ENCODE data around the gene HHIPL1.

Gene HHIPL1

DNA sequence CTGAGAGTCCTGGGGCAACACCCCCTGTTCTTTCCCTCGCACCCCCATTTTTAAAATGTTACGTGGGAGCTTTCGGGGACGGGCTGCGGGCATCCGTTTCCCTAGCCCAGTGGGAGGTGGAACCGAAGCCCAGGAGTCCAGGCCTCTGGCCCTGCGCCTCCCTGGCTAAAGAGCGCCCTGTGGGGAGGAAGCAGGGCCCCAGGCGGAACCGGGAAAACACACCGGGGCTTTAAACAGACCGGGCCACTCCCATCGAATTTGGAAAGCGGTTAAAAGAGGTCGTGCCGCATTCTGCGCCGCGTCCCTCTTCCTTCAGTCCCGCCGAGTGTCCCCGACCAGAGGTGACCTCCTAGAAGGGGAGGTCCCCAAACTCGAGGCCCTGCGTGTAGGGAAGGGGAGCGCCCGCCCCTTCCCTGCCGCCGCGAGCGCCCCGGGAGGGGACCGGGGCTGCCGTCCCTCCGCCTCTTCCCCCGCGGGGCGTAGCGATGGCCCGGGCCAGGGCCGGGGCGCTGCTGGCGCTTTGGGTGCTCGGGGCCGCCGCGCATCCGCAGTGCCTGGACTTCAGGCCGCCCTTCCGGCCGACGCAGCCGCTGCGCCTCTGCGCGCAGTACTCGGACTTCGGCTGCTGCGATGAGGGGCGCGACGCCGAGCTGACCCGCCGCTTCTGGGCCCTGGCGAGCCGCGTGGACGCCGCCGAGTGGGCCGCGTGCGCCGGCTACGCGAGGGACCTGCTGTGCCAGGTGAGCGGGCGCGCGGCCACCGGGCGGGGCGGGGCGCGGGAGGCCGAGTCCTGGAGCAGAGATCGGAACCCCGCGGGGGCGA lies at the start of gene HHIPL1:
HHIPL1 (plus strand) TSS at position 407 of the 822 bp plus-strand sequence; CDS start at position 486, 79 bp downstream.
- DNase-seq: no peak

DNA sequence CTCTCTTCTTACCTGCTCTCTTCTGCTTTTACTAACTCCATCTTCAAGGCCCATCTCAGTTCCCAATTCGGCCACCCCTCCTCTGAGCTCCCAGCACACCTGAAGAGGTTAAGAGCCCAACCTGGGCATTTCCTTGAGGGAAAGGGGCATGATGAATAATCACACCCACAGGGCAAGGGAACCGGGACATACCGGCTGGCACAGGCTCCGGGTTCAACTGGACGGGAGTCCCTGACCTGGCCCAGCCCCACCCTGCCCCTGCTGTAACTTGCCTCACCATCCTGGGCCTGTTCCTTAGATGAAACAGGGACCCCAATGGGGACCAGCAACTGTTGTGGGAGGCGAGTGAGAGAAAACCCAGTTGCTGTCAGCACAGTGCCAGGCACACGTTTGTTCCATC lies 49.4 kb upstream of the HHIPL1 start:
- DNase-seq: no peak

DNA sequence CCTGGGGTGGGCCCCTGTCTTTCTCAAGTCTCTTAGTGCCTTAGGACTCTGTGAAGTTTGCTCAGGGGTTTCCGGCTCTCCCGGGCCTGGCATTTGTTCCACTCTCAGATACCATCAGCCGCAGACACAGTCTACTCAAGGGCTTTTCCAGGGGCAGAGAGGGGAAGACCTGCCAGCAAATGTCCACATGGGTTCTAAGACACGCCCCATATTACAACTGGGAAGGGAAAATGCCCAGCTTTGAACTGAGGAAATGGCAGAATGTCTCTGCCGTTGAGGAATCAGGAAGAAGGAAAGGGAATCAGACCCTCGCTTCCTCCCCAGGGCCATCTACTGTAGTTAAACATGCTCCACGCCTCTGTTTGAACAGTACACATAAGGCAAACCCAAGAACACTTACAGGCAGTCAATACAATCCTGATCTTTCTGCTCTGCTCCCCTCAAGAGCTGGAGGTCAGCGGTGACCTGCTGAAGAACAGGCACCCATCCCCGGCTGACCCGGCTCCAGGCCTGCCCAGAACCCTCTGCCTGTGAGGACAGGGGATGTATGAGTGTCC lies 48.8 kb upstream of the HHIPL1 start:
- DNase-seq: no peak

GRCh38 chr14:99596772-99597171 lies 48.2 kb upstream of the HHIPL1 start:
- no peak for DNase-seq

GRCh38 chr14:99597911-99598600 lies 46.9 kb upstream of the HHIPL1 start:
- DNase-seq: no peak

- DNase-seq: no peak
These were observed 46.2 kb upstream of the HHIPL1 start for GRCh38 chr14:99598774-99599173.

DNA sequence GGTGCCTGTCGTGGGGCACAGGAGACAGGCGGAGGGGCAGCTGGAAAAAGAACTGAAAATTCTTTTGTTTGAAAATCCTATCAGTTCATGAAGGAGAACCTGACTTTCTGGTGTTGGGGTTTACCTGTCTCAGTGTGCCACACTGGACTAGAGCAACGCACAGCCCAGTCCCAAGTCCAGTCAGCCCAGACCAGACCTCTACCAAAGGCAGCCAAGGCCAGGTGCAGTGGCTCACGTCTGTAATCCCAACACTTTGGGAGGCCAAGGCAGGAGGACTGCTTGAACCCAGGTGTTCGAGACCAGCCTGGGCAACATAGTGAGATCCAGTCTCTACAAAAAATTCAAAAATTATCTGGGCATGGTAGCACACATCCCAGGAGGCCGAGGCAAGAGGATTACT lies 45.5 kb upstream of the HHIPL1 start:
- DNase-seq: no peak

- DNase-seq: no peak
These were observed 44.6 kb upstream of the HHIPL1 start for GRCh38 chr14:99600232-99600888.

- no peak for DNase-seq
These were observed 43.5 kb upstream of the HHIPL1 start for GRCh38 chr14:99601361-99601831.

GRCh38 chr14:99602054-99602787 lies 42.7 kb upstream of the HHIPL1 start:
- no peak for DNase-seq

GRCh38 chr14:99602788-99603415 lies 42.0 kb upstream of the HHIPL1 start:
- no peak for DNase-seq

- DNase-seq: peak; percentile 37 to 51
These were observed 41.3 kb upstream of the HHIPL1 start, which contains the start of gene CCDC85C for GRCh38 chr14:99603471-99604277. Gene CCDC85C, minus strand, starts transcription at chr14:99604207. Its CDS starts 248 bp downstream, at chr14:99603959.

- DNase-seq: peak; percentile 95 to 97
These were observed 40.6 kb upstream of the HHIPL1 start for GRCh38 chr14:99604278-99604765.

DNA sequence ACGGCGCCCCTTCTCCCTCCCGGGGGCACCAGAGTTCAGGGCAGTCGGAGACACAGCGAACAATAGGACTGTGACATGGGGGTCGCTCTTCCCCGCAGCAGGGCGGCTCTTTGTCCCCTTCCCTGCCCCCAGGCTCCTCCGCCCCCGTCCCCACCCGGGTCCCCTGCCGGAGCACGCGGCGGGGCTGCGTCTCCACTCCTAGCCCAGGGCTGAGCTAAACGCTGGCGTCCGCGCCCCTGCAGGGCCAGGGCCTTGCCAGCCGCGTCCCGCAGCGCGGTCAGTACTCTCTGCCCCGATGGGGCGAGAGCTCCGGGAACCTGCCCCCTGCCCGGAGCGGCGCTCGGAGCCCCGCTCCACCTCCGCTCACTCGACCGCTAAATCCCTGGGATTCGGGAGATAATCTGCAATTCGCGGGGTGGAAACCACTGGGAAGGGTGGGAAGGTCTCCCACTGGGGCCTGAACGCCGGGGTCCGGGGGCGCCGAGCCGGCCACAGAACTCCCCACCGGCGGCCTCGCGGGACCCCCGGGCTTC lies 40.1 kb upstream of the HHIPL1 start:
- DNase-seq: peak in 1 of 2 donors; percentile 17

DNA sequence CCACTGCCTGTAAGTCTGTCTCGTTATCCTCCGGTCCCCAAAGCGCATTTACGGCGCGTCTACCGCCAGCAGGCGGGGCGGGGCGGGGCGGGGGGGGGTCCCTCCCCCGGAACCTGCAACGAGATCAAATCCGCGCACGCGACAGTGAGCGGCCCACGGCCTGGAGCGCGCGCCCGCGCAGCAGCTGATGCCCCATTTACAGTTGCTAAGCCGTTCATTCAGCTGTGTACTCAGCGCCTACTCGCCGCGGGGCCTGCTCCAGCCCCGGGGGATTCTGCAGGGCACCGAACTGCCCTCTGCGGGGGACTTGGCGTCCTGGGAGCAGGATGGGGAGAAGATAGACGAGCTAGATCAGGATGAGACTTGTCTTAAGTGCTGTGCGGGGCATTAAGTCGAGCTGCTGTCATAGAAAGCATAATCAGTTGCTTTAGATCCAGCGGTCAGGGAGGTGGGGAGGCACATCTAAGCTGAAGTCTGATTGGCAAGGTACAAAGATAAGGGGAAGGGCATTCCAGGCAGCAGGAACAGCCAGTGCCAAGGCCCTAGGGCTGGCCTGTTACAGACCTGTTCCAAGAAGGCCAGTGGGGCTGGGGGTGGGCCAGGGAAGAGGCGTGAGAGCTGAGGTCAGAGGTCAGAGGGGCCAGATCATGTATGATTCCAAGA lies 39.5 kb upstream of the HHIPL1 start:
- DNase-seq: peak; percentile 84 to 86

DNA sequence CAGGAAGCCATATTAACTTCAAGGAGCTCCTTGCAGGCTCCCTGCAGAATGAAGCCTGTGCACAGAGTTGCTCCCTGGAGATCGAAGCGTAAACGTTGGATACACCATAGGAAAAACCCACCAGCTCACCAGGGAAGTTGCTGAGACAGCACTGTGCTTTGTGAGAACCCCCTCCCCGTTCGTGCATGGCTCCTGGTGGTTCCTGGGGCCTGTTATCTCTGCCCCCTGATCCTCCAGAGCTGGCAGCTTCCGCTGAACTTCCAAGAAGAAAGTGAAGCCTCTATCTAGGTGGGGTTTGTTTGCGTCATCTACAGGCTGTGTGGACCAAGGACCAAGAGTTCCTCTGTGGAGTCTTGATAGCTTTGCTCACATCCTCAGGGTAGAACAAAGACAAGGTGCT lies 38.6 kb upstream of the HHIPL1 start:
- no peak for DNase-seq

DNA sequence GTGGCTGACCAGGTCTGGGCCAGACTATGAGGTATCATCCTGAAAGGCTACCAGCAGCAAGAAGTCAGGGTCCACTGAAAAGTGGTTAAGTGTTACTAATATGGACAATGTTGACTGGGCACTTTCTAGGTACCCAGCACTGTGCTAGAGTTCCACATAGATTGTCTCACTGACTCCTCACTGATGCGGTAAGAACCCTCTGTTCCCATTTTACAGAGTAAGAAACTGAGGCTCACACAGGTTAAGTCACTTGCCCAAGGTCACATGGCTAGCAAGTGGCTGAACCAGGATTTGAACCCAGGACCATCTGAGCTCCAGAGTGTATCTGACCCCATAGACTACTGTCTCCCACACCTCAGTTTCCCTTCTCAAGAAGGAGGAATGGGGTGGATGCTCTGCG lies 36.3 kb upstream of the HHIPL1 start:
- DNase-seq: no peak

DNA sequence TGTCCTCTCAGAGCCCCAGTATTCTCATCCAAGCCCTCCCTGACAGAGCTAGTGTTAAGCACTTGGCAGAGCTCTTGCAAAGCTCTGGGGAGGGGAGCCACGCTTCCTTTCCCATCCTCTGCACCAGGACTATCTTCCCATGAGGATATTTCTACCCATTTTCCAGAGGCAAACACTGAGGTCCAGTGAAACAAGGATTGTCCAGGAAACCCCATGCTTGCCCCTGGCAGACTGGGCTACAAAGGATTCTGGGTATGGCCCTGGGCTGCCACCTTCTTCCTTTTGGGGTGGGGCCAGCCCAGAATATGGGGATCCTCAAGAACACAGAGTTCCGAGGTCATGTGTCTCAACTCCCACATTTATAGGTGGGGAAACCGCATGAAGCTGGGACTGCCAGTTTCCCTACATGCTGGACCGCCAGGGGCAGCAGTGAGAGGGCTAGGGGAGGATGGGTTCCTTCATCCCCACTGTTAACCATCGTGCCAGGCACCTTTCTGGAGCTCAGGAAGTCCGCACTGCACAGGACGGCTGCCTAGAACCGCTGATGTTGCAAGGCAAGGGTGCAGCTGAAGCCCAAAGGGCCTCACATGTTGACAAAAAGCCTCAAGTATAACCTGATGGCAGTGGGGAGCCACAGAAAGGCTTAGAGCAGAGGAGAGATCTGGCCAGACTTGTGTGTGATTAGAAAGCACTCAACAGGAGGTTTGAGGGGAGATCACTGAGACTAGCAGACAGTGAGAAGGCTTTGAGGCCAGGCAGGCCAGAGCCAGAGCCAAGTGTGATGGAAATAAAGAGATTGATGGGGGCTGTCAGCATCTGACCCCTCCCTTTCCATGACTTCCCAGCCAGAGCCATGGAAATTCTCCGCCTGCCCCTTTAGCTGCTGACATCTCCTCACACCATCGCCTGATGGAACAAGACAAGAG lies 35.4 kb upstream of the HHIPL1 start:
- DNase-seq: peak in 1 of 2 donors; percentile 22

GRCh38 chr14:99611646-99612045 lies 33.3 kb upstream of the HHIPL1 start:
- no peak for DNase-seq

Data from CD4-positive, alpha-beta T cell treated with Interleukin-4 for 1 hour (primary cell).